GM10248 (cell line): ENCODE results near the gene MFN2.

Source experiments
- CTCF ChIA-PET: fragments of 300-600 bp; sonication (Branson Sonifier 250); formaldehyde crosslinking; extraction: SDS; loops from one replicate; lab custom pipeline; 2021; ENCODE audit warnings: antibody characterized with exemption; lab: Yijun Ruan, JAX
- POLR2A ChIA-PET: fragments of 350-650 bp; sonication (Branson Sonifier 250); formaldehyde crosslinking; extraction: SDS; loops from one replicate; lab custom pipeline; 2020; ENCODE audit warnings: antibody characterized with exemption; lab: Yijun Ruan, JAX
- DNase-seq: peaks from one replicate; pipeline ENCODE4 v3.0.0; 2012; ENCODE audit errors: extremely low spot score
- CTCF ChIP-seq: IDR thresholded peaks from 2 replicates; pipeline ENCODE4 v1.5.1; 2012; ENCODE audit warnings: mild to moderate bottlenecking, low read depth; ENCODE audit errors: extremely low read depth, missing control alignments, control extremely low read depth

MFN2 gene

DNA sequence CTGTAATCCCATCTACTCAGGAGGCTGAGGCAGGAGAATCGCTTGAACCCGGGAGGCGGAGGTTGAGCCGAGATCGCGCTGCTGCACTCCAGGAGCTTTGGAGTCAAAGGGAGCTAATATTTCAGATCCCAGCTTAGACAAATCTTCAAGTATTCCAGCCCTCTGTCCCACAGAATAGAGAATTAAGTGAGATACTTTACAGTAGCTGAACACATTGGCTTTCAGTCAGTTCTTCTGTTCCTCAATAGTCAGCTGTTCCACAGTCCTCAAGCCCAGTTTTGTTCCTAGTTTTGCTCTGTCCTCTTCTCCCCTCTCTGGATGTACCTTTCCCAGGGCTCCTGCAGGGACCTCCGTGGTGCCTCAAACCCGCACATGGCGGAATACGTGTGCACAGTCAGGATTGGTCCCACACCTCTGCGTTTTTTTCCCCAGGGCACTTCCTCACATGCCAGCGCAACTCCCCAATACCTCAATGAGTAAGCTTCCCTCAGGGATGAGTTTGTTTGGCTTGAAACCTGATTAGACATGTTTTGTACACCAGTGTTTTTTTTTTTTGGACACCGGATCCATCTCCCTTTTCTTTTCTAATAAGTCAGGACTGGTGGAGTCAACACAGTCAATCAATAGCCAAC is 1.2 kb downstream of the MFN2 start:
- no peak for TF ChIP-seq CTCF
- POLR2A ChIA-PET = interaction anchor here (0.6 to 1.0 kb wide), 4 partner anchors 13 to 56 kb away, joined by 3 to 9 read pairs (median 6); partner anchors contain the start of gene KIAA2013
- CTCF ChIA-PET = interaction anchor here (0.6 to 2.4 kb wide), 11 partner anchors 10 to 143 kb away, joined by 3 to 9 read pairs (median 3); no protein-coding TSS in a partner anchor
- no peak for DNase-seq

- TF ChIP-seq CTCF = no peak
- no peak for DNase-seq
- POLR2A ChIA-PET = interaction anchor here (0.6 to 1.0 kb wide), 4 partner anchors 12 to 56 kb away, joined by 3 to 9 read pairs (median 6); partner anchors contain the start of gene KIAA2013
- CTCF ChIA-PET = interaction anchor here (0.6 to 1.9 kb wide), 9 partner anchors 12 to 143 kb away, joined by 3 to 5 read pairs (median 3); no protein-coding TSS in a partner anchor
These were observed 1.8 kb downstream of the MFN2 start for GRCh38 chr1:11982010-11982392.

- POLR2A ChIA-PET = no interaction called here
- DNase-seq = no peak
- no peak for TF ChIP-seq CTCF
- CTCF ChIA-PET = interaction anchor here (1.3 to 1.8 kb wide), 2 partner anchors 18 to 47 kb away, joined by 3 to 5 read pairs; no protein-coding TSS in a partner anchor
These were observed 3.9 kb downstream of the MFN2 start for GRCh38 chr1:11984121-11984520.

GRCh38 chr1:11984576-11984975 is 4.3 kb downstream of the MFN2 start:
- TF ChIP-seq CTCF = no peak
- no peak for DNase-seq
- CTCF ChIA-PET = interaction anchor here (1.3 kb wide), 1 partner anchor 18 kb away, joined by 3 read pairs; no protein-coding TSS in a partner anchor
- POLR2A ChIA-PET = interaction anchor here (1.0 kb wide), 1 partner anchor 75 kb away, joined by 3 read pairs; no protein-coding TSS in a partner anchor

DNA sequence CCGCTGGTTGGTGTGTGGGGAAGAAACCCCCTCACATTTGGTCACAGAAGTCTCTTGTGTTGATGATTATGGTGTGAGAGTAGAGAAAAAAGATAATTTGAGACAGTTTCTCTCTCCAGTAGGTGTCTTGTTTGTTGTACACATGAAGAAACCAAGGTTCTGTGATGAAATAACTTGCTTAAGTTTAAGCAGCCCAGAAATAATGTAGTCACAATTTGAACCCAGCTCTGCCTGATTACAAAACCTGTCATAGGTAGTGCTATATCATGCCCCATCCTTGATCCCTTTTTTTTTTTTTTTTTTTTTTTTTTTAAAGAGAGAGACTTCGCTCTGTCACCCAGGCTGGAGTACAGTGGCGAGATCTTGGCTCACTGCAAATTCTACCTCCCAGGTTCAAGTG is 4.9 kb downstream of the MFN2 start:
- no peak for TF ChIP-seq CTCF
- ChIA-PET CTCF (interaction anchor here (1.3 to 1.6 kb wide), 2 partner anchors 17 to 46 kb away, joined by 3 to 5 read pairs; no protein-coding TSS in a partner anchor), POLR2A (interaction anchor here (1.0 kb wide), 1 partner anchor 76 kb away, joined by 3 read pairs; no protein-coding TSS in a partner anchor)
- no peak for DNase-seq

DNA sequence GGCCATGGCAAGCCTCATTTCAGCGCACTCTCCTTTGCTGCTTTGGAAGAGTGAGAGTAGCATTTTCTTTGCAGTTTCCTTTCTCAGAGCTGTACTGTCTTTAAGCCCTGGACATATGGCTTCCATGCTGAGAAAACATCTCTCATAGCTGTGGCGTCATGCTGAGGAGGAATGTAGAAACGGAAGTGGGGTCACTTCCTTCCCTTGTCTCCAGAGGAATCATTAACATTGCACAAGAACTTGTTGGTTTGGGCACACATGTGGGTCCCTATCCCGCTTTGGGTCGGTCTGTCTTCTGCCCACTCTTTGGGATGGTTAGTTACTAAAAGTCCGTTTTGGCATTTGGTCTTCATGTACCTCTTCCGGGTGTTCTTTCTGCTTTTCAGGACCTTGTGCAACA is 5.6 kb downstream of the MFN2 start:
- TF ChIP-seq CTCF = no peak
- no peak for DNase-seq
- ChIA-PET POLR2A (interaction anchor here (1.0 kb wide), 1 partner anchor 76 kb away, joined by 3 read pairs; no protein-coding TSS in a partner anchor), CTCF (interaction anchor here (1.1 to 1.6 kb wide), 2 partner anchors 19 to 45 kb away, joined by 3 to 5 read pairs; no protein-coding TSS in a partner anchor)
